GM18511 (cell line): Measurements from ENCODE around the gene CYB5R3.
"Not testable (repeated sequence)": the region's sequence is repeated elsewhere in the genome, so short reads cannot be mapped to it uniquely, and the experiment has no call there.

ENCODE experiments used
- ATAC-seq: cut with Tn5 transposase; IDR thresholded peaks from one replicate; pipeline ENCODE4 v1.9.1; 2021; ENCODE audit warnings: mild to moderate bottlenecking, moderate library complexity; ENCODE audit not compliant: unreplicated experiment

Gene CYB5R3

DNA sequence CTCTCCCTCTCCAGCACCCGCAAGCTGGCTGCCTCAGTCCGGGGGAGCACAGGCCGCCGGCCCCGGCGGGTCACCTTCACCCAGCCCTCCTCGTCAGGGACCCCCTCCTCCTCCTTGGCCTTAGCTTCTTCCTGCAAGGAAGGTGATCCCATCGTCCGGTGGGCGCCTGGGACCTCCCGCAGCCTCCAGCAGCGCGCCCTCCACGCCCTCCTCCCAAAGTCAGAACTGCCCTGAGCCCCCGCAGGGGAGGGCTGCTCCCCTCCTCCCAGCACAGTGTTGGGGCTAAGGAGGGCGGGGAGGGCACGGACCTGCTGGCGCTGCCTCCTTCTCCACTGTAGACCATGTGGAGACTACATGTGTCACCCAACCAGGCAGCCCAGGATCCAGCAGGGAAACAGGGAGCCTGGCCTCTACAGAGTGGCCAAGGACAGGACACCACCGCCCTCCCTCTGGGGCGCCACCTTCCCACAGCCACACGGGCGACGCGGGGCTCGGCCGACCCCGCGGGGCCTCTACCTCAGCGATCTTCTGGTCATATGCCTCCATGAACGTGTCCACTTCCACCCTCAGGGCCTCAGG is 73.1 kb downstream of the CYB5R3 start:
- ATAC-seq: not testable (repeated sequence)

DNA sequence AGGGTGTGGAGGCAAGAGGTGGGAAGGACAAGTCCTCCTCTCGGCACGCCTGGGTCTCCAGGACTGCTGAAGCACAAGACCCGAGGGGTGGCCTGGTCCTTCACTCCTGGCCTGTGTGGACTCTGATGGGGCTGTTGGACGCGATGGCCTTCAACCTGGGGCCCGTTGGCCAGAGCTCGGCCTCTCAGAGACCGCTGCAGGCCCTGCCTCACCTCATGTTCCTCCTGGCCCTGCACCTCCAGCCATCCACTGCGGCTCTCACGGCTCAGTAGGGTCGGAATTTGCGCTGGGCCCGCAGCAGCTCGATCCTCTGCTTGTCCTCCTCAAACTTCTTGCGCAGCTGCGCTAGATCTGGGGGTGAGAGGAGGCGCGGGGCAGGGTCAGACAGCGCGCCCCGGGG is 74.7 kb downstream of the CYB5R3 start:
- ATAC-seq: not testable (repeated sequence)

DNA sequence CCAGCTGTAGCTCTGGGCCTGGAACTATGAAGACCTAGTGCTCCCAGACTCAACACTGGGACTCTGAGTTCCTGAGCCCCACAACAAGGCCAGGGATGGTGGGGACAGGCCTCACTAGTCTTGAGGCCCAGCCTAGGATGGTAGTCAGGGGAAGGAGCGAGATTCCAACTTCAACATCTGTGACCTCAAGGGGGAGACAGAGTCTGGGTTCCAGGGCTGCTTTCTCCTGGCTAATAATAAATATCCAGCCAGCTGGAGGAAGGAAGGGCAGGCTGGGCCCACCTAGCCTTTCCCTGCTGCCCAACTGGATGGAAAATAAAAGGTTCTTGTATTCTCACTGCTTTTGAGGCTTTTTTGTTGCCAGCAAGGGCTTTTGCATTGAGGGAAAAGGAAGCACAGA is 75.1 kb downstream of the CYB5R3 start:
- ATAC-seq: not testable (repeated sequence)

DNA sequence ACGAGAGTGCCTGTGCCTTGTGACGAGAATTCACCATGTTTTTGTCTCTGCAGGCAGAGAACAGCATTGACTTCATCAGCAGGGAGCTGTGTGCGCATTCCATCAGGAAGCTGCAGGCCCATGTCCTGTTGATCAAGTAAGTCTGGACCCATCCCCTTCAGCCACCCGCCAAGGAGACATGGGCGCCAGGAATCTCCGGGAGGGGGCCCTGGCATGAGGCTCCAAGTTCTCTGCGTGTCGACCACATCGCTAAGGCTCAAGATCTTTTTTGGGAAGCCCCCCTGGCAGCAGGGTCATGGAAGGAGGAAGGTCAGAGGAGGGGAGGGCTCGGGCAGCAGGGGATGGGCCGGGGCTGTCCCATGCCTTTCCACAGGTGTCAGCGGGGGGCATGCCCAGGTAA is 78.1 kb downstream of the CYB5R3 start:
- not testable (repeated sequence) for ATAC-seq

DNA sequence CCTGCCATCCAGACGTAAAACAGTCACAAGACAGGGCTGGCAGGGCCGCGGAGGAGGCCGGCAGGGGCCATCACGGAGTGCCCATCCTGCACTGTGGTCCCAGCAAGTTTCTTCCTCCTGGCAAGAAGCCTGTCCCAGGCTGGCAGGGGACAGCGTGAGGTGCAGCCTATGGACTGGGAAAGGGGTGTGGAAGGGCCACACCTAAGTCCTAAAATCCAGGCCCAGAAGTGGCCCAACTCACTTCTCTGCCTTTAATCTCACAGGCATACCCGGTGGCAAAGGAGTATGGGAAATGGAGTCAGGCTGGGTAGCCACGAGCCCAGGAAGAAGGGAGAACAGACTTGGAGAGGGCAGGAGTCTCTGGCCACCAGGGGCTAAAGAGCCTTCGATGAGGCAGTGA is 78.6 kb downstream of the CYB5R3 start:
- ATAC-seq: not testable (repeated sequence)

DNA sequence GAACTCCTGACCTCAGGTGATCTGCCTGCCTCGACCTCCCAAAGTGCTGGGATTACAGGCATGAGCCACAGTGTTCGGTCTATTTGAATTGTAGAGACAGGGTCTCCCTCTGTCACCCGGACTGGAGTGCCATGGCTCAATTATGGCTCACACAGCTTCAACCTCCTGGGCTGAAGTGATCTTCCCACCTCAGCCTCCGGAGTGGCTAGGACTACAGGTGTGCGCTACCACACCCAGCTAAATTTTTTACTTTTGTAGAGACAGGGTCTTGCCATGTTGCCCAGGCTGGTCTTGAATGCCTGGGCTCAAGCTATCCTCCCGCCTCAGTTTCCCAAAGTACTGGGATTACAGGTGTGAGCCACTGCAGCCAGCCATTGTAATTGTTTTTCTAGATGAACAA is 81.2 kb downstream of the CYB5R3 start:
- ATAC-seq: not testable (repeated sequence)
